Endothelial cell of umbilical vein (primary cell): ENCODE measurements around the gene STYK1. TPM values are rescaled to one million over a fixed set of nuclear protein-coding genes. Genes with fewer than 3 reads are reported as not detected.

Experiments used
- BruUV-seq: library from RNA; stranded (reverse); fragments of 400-500 nt; replicated peaks from 2 replicates; lab custom pipeline; 2021; lab: Mats Ljungman, UMichigan
- CTCF ChIA-PET: fragments of 300-600, 350-600 bp; sonication (Branson Sonifier 250); formaldehyde crosslinking; loops from one replicate; lab custom pipeline; 2021; ENCODE audit warnings: antibody characterized with exemption, inconsistent platforms; lab: Charles Lee
- POLR2A ChIA-PET: fragments of 300-600, 350-600 bp; sonication (Branson Sonifier 250); formaldehyde crosslinking; loops from one replicate; lab custom pipeline; 2021; ENCODE audit warnings: antibody characterized with exemption, inconsistent platforms; lab: Charles Lee
- DNase-seq: peaks from one replicate; pipeline ENCODE4 v3.0.0-alpha.2; 2011; ENCODE audit warnings: low read depth, low spot score
- FAIRE-seq: peaks from 2 replicates; lab custom pipeline; 2011; peaks lifted over from hg19 to GRCh38; lab: Jason Lieb, UNC
- H2AFZ ChIP-seq: 2 replicates; pipeline ENCODE4 v1.6.0; 2012; ENCODE audit warnings: low read depth, low read length, control low read depth, inconsistent platforms
- H3K27ac ChIP-seq: 2 replicates; pipeline ENCODE4 v1.5.1; 2011; ENCODE audit warnings: low read depth, mild to moderate bottlenecking, control low read depth, low read length, moderate library complexity; ENCODE audit not compliant: insufficient read depth
- H3K27me3 ChIP-seq, 2 experiments: 2 replicates each; pipeline versions ENCODE4 v1.6.0 to v1.6.1; 2011; ENCODE audit warnings: low read length in 2 of 2, mixed read lengths in 1 of 2; ENCODE audit not compliant: control insufficient read depth in 2 of 2, insufficient read depth in 2 of 2
- H3K36me3 ChIP-seq, 2 experiments: 2 replicates in 1 of 2; 3 replicates in 1 of 2; pipeline ENCODE4 v1.5.1; 2011; ENCODE audit warnings: low read length in 2 of 2, mild to moderate bottlenecking in 1 of 2, moderate library complexity in 1 of 2; ENCODE audit not compliant: control insufficient read depth in 2 of 2, insufficient read depth in 2 of 2; ENCODE audit errors: extremely low read depth in 1 of 2
- H3K4me1 ChIP-seq: 3 replicates; pipeline ENCODE4 v1.5.1; 2011; ENCODE audit warnings: mild to moderate bottlenecking, low read length; ENCODE audit not compliant: control insufficient read depth, insufficient read depth; ENCODE audit errors: extremely low read depth
- H3K4me2 ChIP-seq: 2 replicates; pipeline ENCODE4 v1.6.1; 2011; ENCODE audit warnings: low read length, control low read depth, mixed read lengths; ENCODE audit not compliant: insufficient read depth
- H3K4me3 ChIP-seq, 3 experiments: fragments of 200-600 bp in 1 of 3; sonication (generic), shearing (Covaris generic) in 1 of 3; replicated peaks in 1 of 3; 2 replicates each; pipeline ENCODE4 v1.5.1; 2011 to 2016; ENCODE audit warnings: control low read depth in 3 of 3, low read length in 3 of 3, mild to moderate bottlenecking in 2 of 3, inconsistent platforms in 1 of 3, low read depth in 1 of 3, moderate library complexity in 1 of 3; ENCODE audit not compliant: insufficient read depth in 1 of 3
- H3K79me2 ChIP-seq: 2 replicates; pipeline ENCODE4 v1.6.0; 2012; ENCODE audit warnings: low read length, inconsistent platforms; ENCODE audit not compliant: control insufficient read depth, insufficient read depth
- H3K9ac ChIP-seq: replicated peaks from 2 replicates; pipeline ENCODE3; 2011; ENCODE audit warnings: low read length, control low read depth; ENCODE audit not compliant: insufficient read depth; ENCODE audit errors: extremely low read depth
- H3K9me1 ChIP-seq: replicated peaks from 3 replicates; pipeline ENCODE4 v1.6.0; 2011; ENCODE audit warnings: mild to moderate bottlenecking, low read length; ENCODE audit not compliant: control insufficient read depth, insufficient read depth; ENCODE audit errors: extremely low read depth
- H3K9me3 ChIP-seq: replicated peaks from 2 replicates; pipeline ENCODE4 v1.5.1; 2012; ENCODE audit warnings: low read length, inconsistent platforms; ENCODE audit not compliant: control insufficient read depth, insufficient read depth
- H4K20me1 ChIP-seq: replicated peaks from 2 replicates; pipeline ENCODE3; 2011; ENCODE audit warnings: mild to moderate bottlenecking, low read length; ENCODE audit not compliant: control insufficient read depth, insufficient read depth; ENCODE audit errors: extremely low read depth
- CTCF ChIP-seq, 2 donors: IDR thresholded peaks; 1 replicate in 1 of 2; 2 replicates in 1 of 2; pipeline ENCODE4 v1.5.1; 2011; ENCODE audit warnings: low read length in 2 of 2, mild to moderate bottlenecking in 2 of 2, moderate library complexity in 2 of 2, control low read depth in 1 of 2, inconsistent platforms in 1 of 2, low read depth in 1 of 2; ENCODE audit not compliant: insufficient read depth in 1 of 2; ENCODE audit errors: extremely low read depth in 1 of 2
- EZH2 ChIP-seq: IDR thresholded peaks from 2 replicates; pipeline ENCODE4 v1.6.1; 2012; ENCODE audit warnings: borderline replicate concordance, low read depth, mild to moderate bottlenecking, moderate library complexity, low read length, inconsistent platforms; ENCODE audit not compliant: severe bottlenecking
- FOS ChIP-seq: IDR thresholded peaks from 2 replicates; pipeline ENCODE4 v1.6.1; 2011; ENCODE audit warnings: mild to moderate bottlenecking, low read length, moderate library complexity, borderline replicate concordance; ENCODE audit not compliant: insufficient read depth
- GATA2 ChIP-seq: IDR thresholded peaks from 2 replicates; pipeline ENCODE4 v1.7.0; 2011; ENCODE audit warnings: low read depth, mild to moderate bottlenecking, moderate library complexity, mixed read lengths, low read length; ENCODE audit not compliant: insufficient read length, insufficient read depth
- JUN ChIP-seq: IDR thresholded peaks from 2 replicates; pipeline ENCODE4 v1.6.1; 2011; ENCODE audit warnings: borderline replicate concordance, low read depth; ENCODE audit not compliant: insufficient read length, insufficient read depth
- MAX ChIP-seq: IDR thresholded peaks from 2 replicates; pipeline ENCODE4 v1.6.1; 2011; ENCODE audit not compliant: insufficient read depth, insufficient read length
- MYC ChIP-seq: IDR thresholded peaks from one replicate; pipeline ENCODE4 v1.6.1; 2011; ENCODE audit warnings: mild to moderate bottlenecking, low read depth, low read length
- POLR2A ChIP-seq: IDR thresholded peaks from 2 replicates; pipeline ENCODE4 v1.6.1; 2012; ENCODE audit warnings: low read depth, mild to moderate bottlenecking, control low read depth, low read length
- POLR2AphosphoS5 ChIP-seq: IDR thresholded peaks from 2 replicates; pipeline ENCODE4 v1.6.1; 2012; ENCODE audit warnings: low read depth, mild to moderate bottlenecking, control low read depth, low read length, moderate library complexity; ENCODE audit not compliant: insufficient read depth
- dilution Hi-C: fragments of 300-500 bp; cut with MboI; formaldehyde crosslinking; loops from one replicate; pipeline ENCODE4 v1.15.0; 2019; ENCODE audit warnings: low sequenced_read_pairs; ENCODE audit not compliant: extremely low pct_ligation_motif_present
- intact Hi-C: fragments of 100-400 bp; cut with micrococcal nuclease; formaldehyde crosslinking; loops from one replicate; pipeline ENCODE4 v1.10.0; 2022
- polyA plus RNA-seq, 4 experiments: library from polyadenylated mRNA; depleted of rRNA in 3 of 4; stranded (reverse) in 3 of 4; unstranded in 1 of 4; fragments of >200 nt; gene quantifications; 2 replicates each; pipeline versions ENCODE4 v1.2.1 to v1.2.3, GENCODE V29; 2011 to 2012; ENCODE audit warnings: missing spikeins in 1 of 4
- total RNA-seq: library from RNA; stranded (reverse); gene quantifications from 2 replicates; pipeline ENCODE4 v1.2.3, GENCODE V29; 2021

Gene STYK1
- total and polyA plus RNA-seq, 2 donors (not counting 3 experiments of a cell fraction or from before 2014, with no cell fraction given): 7.7 to 15.2 TPM

- intact Hi-C loops: no loop called here
- DNase-seq: no peak
- Histone ChIP-seq H3K4me2 (no peak overlapping the region), H3K9me3 (no peaks in the 10 kb centered on the region), H3K79me2 (peaks cover 6% of the 10 kb centered on the region), H3K27ac (no peak overlapping the region), H3K36me3 (peaks cover 5 to 48% of the 10 kb centered on the region in 2 experiments), H3K9me1 (no peaks in the 10 kb centered on the region), H3K4me3 (no peak overlapping the region), H3K9ac (no peak overlapping the region), H4K20me1 (peaks cover 2% of the 10 kb centered on the region), H2AFZ (no peak overlapping the region), H3K27me3 (no peaks in the 10 kb centered on the region), H3K4me1 (no peaks in the 10 kb centered on the region)
- dilution Hi-C loops: no loop called here
- CTCF ChIA-PET: no interaction called here
- TF ChIP-seq POLR2AphosphoS5 (no peak), GATA2 (no peak), MAX (no peak), FOS (no peak), EZH2 (no peak), JUN (no peak), POLR2A (no peak), CTCF (IDR thresholded peaks at IDR 0.05; ENCODE audit: extremely low read depth in 1 of 2, insufficient read depth in 1 of 2, low read depth in 1 of 2, low read length in 2 of 2) (no peak), MYC (no peak)
- no TSS peak for BruUV-seq
- POLR2A ChIA-PET: no interaction called here
- peak; percentile 42 for FAIRE-seq
Observed at GRCh38 chr12:10700581-10700980, 26.7 kb upstream of the STYK1 start.
